Measurements from ENCODE around the gene CACNA1C.

Gene CACNA1C

GRCh38 chr12:2529807-2530206 lies 477.0 kb downstream of the CACNA1C start:
- no peak overlapping the region for H3K27ac ChIP-seq (ENCODE audit: poor library complexity, severe bottlenecking)
- H3K9me3 ChIP-seq (ENCODE audit: severe bottlenecking), result no peaks in the 10 kb centered on the region
- no peaks in the 10 kb centered on the region for H3K36me3 ChIP-seq (ENCODE audit: low read depth)
- TF ChIP-seq CTCF (IDR thresholded peaks at IDR 0.05; ENCODE audit: poor library complexity, severe bottlenecking), result no peak
- no peaks in the 10 kb centered on the region for H3K4me1 ChIP-seq (ENCODE audit: insufficient read depth, poor library complexity, severe bottlenecking)
- DNase-seq (ENCODE audit: low spot score) (no peak), ATAC-seq (ENCODE audit: low read depth) (no peak)
- H3K4me3 ChIP-seq (ENCODE audit: severe bottlenecking), result no peak overlapping the region
- peaks cover 6% of the 10 kb centered on the region for H3K27me3 ChIP-seq (ENCODE audit: insufficient read depth, poor library complexity, severe bottlenecking)

- H3K4me3 ChIP-seq (ENCODE audit: severe bottlenecking), result no peak overlapping the region
- H3K9me3 ChIP-seq (ENCODE audit: severe bottlenecking), result no peaks in the 10 kb centered on the region
- no peaks in the 10 kb centered on the region for H3K4me1 ChIP-seq (ENCODE audit: insufficient read depth, poor library complexity, severe bottlenecking)
- ATAC-seq (ENCODE audit: low read depth) (no peak), DNase-seq (ENCODE audit: low spot score) (no peak)
- H3K27ac ChIP-seq (ENCODE audit: poor library complexity, severe bottlenecking), result no peak overlapping the region
- H3K27me3 ChIP-seq (ENCODE audit: insufficient read depth, poor library complexity, severe bottlenecking), result peaks cover 8% of the 10 kb centered on the region
- no peaks in the 10 kb centered on the region for H3K36me3 ChIP-seq (ENCODE audit: low read depth)
- TF ChIP-seq CTCF (IDR thresholded peaks at IDR 0.05; ENCODE audit: poor library complexity, severe bottlenecking), result no peak
Observed at GRCh38 chr12:2531371-2531770, 478.6 kb downstream of the CACNA1C start.

- H3K4me1 ChIP-seq (ENCODE audit: insufficient read depth, poor library complexity, severe bottlenecking), result no peaks in the 10 kb centered on the region
- H3K36me3 ChIP-seq (ENCODE audit: low read depth), result no peaks in the 10 kb centered on the region
- ATAC-seq (ENCODE audit: low read depth) (no peak), DNase-seq (ENCODE audit: low spot score) (no peak)
- peaks cover 8% of the 10 kb centered on the region for H3K27me3 ChIP-seq (ENCODE audit: insufficient read depth, poor library complexity, severe bottlenecking)
- no peak overlapping the region for H3K27ac ChIP-seq (ENCODE audit: poor library complexity, severe bottlenecking)
- no peaks in the 10 kb centered on the region for H3K9me3 ChIP-seq (ENCODE audit: severe bottlenecking)
- TF ChIP-seq CTCF (IDR thresholded peaks at IDR 0.05; ENCODE audit: poor library complexity, severe bottlenecking), result no peak
- H3K4me3 ChIP-seq (ENCODE audit: severe bottlenecking), result no peak overlapping the region
Observed at GRCh38 chr12:2533036-2533435, 480.2 kb downstream of the CACNA1C start.

GRCh38 chr12:2535583-2536204 lies 482.9 kb downstream of the CACNA1C start:
- peaks cover 3% of the 10 kb centered on the region for H3K27me3 ChIP-seq (ENCODE audit: insufficient read depth, poor library complexity, severe bottlenecking)
- no peak overlapping the region for H3K4me3 ChIP-seq (ENCODE audit: severe bottlenecking)
- ATAC-seq (ENCODE audit: low read depth) (no peak), DNase-seq (ENCODE audit: low spot score) (no peak)
- H3K36me3 ChIP-seq (ENCODE audit: low read depth), result no peaks in the 10 kb centered on the region
- no peak for TF ChIP-seq CTCF (IDR thresholded peaks at IDR 0.05; ENCODE audit: poor library complexity, severe bottlenecking)
- H3K4me1 ChIP-seq (ENCODE audit: insufficient read depth, poor library complexity, severe bottlenecking), result no peaks in the 10 kb centered on the region
- H3K9me3 ChIP-seq (ENCODE audit: severe bottlenecking), result no peaks in the 10 kb centered on the region
- H3K27ac ChIP-seq (ENCODE audit: poor library complexity, severe bottlenecking), result no peak overlapping the region

- no peaks in the 10 kb centered on the region for H3K4me1 ChIP-seq (ENCODE audit: insufficient read depth, poor library complexity, severe bottlenecking)
- no peak for TF ChIP-seq CTCF (IDR thresholded peaks at IDR 0.05; ENCODE audit: poor library complexity, severe bottlenecking)
- no peak overlapping the region for H3K4me3 ChIP-seq (ENCODE audit: severe bottlenecking)
- no peak for ATAC-seq (ENCODE audit: low read depth)
- H3K9me3 ChIP-seq (ENCODE audit: severe bottlenecking), result no peaks in the 10 kb centered on the region
- DNase-seq (ENCODE audit: low spot score), result no peak
- no peak overlapping the region for H3K27ac ChIP-seq (ENCODE audit: poor library complexity, severe bottlenecking)
- peaks cover 3% of the 10 kb centered on the region for H3K27me3 ChIP-seq (ENCODE audit: insufficient read depth, poor library complexity, severe bottlenecking)
- no peaks in the 10 kb centered on the region for H3K36me3 ChIP-seq (ENCODE audit: low read depth)
Observed at GRCh38 chr12:2536724-2537123, 483.9 kb downstream of the CACNA1C start.

Measured in RWPE2 (cell line).